ENCODE data around the gene WWOX. TPM values are rescaled to one million over a fixed set of nuclear protein-coding genes. Genes with fewer than 3 reads are reported as not detected.

Gene WWOX
- total RNA-seq, 1 experiment from 2014 or later: 15.6 TPM

DNA sequence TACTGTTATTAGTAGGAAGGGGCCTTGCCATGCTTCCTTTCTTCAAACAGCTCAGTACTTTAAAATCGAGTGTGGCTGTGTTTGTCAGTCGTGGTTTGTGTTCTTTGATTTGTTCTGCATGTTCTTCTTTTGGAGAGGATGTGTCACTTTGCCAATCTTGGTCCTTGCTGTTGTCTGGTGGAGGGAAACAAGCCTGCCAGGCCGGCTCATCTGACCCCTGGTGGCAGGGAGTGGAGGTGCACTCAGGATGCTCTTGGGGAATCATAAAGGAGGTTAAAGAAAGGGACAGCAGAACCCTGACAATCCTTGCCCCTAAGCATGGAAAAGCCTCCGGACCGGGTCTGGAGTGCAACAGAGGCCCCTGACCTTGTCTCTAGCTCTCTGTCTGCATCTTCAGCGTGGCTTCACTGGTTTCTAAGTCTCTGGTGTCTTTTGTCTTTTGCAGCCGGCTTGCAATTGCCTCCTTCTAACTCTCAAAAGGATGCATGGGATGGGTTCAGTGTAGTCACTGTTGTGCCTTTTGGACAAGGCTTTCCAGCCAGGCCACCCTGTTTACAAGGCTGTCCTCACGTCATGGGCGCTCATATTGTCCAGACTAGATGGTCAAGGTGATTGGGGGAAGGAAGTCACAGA lies 135.8 kb downstream of the WWOX start:
- H3K36me3 Mint-ChIP-seq (ENCODE audit: insufficient read depth in 1 of 3, low read depth in 3 of 3): no peaks in the 10 kb centered on the region; a peak in 1 of 7 replicates
- TF ChIP-seq, protein P1, sequence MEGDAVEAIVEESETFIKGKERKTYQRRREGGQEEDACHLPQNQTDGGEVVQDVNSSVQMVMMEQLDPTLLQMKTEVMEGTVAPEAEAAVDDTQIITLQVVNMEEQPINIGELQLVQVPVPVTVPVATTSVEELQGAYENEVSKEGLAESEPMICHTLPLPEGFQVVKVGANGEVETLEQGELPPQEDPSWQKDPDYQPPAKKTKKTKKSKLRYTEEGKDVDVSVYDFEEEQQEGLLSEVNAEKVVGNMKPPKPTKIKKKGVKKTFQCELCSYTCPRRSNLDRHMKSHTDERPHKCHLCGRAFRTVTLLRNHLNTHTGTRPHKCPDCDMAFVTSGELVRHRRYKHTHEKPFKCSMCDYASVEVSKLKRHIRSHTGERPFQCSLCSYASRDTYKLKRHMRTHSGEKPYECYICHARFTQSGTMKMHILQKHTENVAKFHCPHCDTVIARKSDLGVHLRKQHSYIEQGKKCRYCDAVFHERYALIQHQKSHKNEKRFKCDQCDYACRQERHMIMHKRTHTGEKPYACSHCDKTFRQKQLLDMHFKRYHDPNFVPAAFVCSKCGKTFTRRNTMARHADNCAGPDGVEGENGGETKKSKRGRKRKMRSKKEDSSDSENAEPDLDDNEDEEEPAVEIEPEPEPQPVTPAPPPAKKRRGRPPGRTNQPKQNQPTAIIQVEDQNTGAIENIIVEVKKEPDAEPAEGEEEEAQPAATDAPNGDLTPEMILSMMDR (conservative IDR thresholded peaks at IDR 0.05): peak; percentile 93
- H3K9me3 Mint-ChIP-seq: no peaks in the 10 kb centered on the region
- no peak overlapping the region for H3K4me3 Mint-ChIP-seq
- no peak overlapping the region for H2BK20ac ChIP-seq (ENCODE audit: low read depth, low read length, poor library complexity, severe bottlenecking)
- no peak overlapping the region for H2AFZ ChIP-seq (ENCODE audit: low read length)
- H3K27me3 ChIP-seq (ENCODE audit: insufficient read depth, low read length): no peaks in the 10 kb centered on the region
- no peak overlapping the region for H3K23ac ChIP-seq (ENCODE audit: insufficient read length, low read depth, low read length)
- no CpG with 5 or more reads among the region's 9 CpGs for WGBS (ENCODE audit: extremely low coverage, insufficient read length, low lambda C conversion rate)
- no peak overlapping the region for H3T11ph ChIP-seq (ENCODE audit: low read length)
- H3K27me3 Mint-ChIP-seq (ENCODE audit: low read depth): no peaks in the 10 kb centered on the region
- H4K5ac ChIP-seq (ENCODE audit: insufficient read length, low read depth, low read length): no peak overlapping the region
- H3K9ac ChIP-seq (ENCODE audit: extremely low read depth, insufficient read length, low read length): no peak overlapping the region
- H3K4me1 Mint-ChIP-seq: peaks cover 9 to 18% of the 10 kb centered on the region in 2 experiments
- H3K4me1 ChIP-seq (ENCODE audit: insufficient read depth, low read length): no peaks in the 10 kb centered on the region
- H3K4ac ChIP-seq (ENCODE audit: low read depth, low read length): no peak overlapping the region
- 0 out of 2 replicates have a peak overlapping the region, but pooled peaks have one; percentile 35 for H3K14ac ChIP-seq (ENCODE audit: insufficient read depth, low read length)
- H3K4me2 ChIP-seq (ENCODE audit: insufficient read depth, insufficient read length, low read length): no peak overlapping the region
- H2BK12ac ChIP-seq (ENCODE audit: insufficient read length, low read depth, low read length): no peak overlapping the region
- H2BK120ac ChIP-seq (ENCODE audit: low read depth, low read length, poor library complexity, severe bottlenecking): no peak overlapping the region
- H2BK15ac ChIP-seq (ENCODE audit: low read depth, low read length): no peak overlapping the region
- H4K91ac ChIP-seq (ENCODE audit: insufficient read length, low read depth, low read length): no peak overlapping the region
- no peaks in the 10 kb centered on the region for H3K23me2 ChIP-seq (ENCODE audit: insufficient read length, low read depth, low read length, poor library complexity, severe bottlenecking)
- H3K79me2 ChIP-seq (ENCODE audit: insufficient read depth, low read length): no peaks in the 10 kb centered on the region
- H3K9me3 ChIP-seq (ENCODE audit: control insufficient read depth, low read depth, low read length): no peaks in the 10 kb centered on the region
- H4K8ac ChIP-seq (replicated peaks; ENCODE audit: insufficient read length, low read depth, low read length): no peak overlapping the region
- H3K18ac ChIP-seq (ENCODE audit: insufficient read length, low read depth, low read length): no peak overlapping the region
- no peaks in the 10 kb centered on the region for H4K20me1 ChIP-seq (ENCODE audit: control insufficient read depth, insufficient read depth, insufficient read length)
- H3K27ac Mint-ChIP-seq: peak overlapping the region in 1 of 3 experiments; percentile 92; a peak in 1 of 7 replicates
- H2AK5ac ChIP-seq (ENCODE audit: insufficient read length, low read length): no peak overlapping the region
- H3K79me1 ChIP-seq (ENCODE audit: insufficient read depth, low read depth, low read length, poor library complexity, severe bottlenecking): no peaks in the 10 kb centered on the region
- H3K56ac ChIP-seq (ENCODE audit: insufficient read length, low read depth, low read length): no peak overlapping the region
- H2BK5ac ChIP-seq (ENCODE audit: insufficient read length, low read length): no peak overlapping the region
- peak; percentile 85 for DNase-seq
- no peak overlapping the region for H3K27ac ChIP-seq (ENCODE audit: insufficient read length, low read depth, low read length)
